Measurements from ENCODE around the gene HAUS1. TPM values are rescaled to one million over a fixed set of nuclear protein-coding genes. Genes with fewer than 3 reads are reported as not detected.
"Not testable (repeated sequence)": the region's sequence is repeated elsewhere in the genome, so short reads cannot be mapped to it uniquely, and the experiment has no call there.

The HAUS1 gene
- total and polyA plus RNA-seq, 11 donors: 6.7 to 18.6 (median 11.6) TPM

DNA sequence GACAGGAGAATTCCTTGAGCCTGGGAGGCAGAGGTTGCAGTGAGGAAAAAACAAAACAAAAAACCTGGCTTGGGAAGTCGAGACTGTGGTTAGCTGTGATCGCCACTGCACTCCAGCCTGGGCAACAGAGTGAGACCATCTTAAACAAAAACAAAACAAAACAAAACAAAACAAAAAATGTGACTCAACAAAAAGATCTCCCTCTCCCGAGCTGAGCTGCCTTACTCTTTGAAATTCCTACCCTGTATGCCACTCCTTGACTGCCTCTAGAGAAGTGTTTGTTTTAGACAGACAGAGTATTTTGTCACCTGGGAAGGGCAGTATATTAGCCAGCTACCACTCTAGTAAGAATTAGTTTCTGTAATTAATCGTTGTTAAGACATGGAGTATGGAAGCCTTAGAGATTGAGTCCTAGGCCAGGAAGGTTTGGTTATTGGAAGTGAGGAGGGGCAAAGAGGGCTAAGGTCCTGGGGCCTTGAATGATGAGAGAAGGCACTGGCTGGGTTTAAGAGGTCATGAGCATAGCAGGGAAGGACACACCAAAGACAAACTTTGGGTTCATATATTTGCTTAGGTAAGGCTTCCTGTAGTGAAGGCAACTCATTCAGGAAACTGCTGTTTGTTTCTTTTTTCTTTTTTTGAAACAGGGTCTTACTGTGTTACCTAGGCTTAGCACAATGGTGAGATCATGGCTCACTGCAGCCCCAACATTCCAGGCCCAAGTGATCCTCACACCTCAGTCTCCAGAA, 56.0 kb downstream of the HAUS1 start:
- Histone ChIP-seq H3K4me3 (no peak overlapping the region), H3K4me1 (peaks cover 0 to 11% (median 0%) of the 10 kb centered on the region in 12 donors), H3K36me3 (no peaks in the 10 kb centered on the region), H3K27me3 (no peaks in the 10 kb centered on the region), H3K9me3 (no peaks in the 10 kb centered on the region), H3K27ac (no peak overlapping the region)
- WGBS, 4 donors: 89 to 94% (median 93%) methylated on average over 4 of the region's 4 CpGs
- intact Hi-C loops (cut with DNase I): loop anchor here in 2 of 10 donors (5.0 to 10.0 kb wide), 3 partner anchors 355 to 502 kb away; no protein-coding TSS in a partner anchor
- DNase-seq (no peak), ATAC-seq (no peak)
- TF ChIP-seq, protein P1, sequence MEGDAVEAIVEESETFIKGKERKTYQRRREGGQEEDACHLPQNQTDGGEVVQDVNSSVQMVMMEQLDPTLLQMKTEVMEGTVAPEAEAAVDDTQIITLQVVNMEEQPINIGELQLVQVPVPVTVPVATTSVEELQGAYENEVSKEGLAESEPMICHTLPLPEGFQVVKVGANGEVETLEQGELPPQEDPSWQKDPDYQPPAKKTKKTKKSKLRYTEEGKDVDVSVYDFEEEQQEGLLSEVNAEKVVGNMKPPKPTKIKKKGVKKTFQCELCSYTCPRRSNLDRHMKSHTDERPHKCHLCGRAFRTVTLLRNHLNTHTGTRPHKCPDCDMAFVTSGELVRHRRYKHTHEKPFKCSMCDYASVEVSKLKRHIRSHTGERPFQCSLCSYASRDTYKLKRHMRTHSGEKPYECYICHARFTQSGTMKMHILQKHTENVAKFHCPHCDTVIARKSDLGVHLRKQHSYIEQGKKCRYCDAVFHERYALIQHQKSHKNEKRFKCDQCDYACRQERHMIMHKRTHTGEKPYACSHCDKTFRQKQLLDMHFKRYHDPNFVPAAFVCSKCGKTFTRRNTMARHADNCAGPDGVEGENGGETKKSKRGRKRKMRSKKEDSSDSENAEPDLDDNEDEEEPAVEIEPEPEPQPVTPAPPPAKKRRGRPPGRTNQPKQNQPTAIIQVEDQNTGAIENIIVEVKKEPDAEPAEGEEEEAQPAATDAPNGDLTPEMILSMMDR (IDR thresholded peaks at IDR 0.05): no peak
- TF ChIP-seq POLR2A (IDR thresholded peaks at IDR 0.05): no peak

DNA sequence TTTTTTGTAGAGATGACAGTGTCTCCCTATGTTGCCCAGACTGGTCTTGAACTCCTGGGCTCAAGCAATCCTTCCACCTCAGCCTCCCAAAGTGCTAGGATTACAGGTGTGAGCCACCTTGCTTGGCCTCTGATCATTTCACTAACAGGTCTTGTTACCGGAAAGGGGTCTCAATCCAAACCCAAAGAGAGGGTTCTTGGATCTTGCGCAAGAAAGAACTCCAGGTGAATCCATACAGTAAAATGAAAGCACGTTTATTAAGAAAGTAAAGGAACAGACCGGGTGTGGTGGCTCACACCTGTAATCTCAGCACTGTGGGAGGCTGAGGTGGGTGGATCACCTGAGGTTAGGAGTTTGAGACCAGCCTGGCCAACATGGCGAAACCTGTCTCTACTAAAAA, 56.7 kb downstream of the HAUS1 start:
- WGBS, 4 donors: 92 to 99% (median 97%) methylated on average over 5 of the region's 5 CpGs
- not testable (repeated sequence) for H3K4me3 ChIP-seq, H3K27me3 ChIP-seq, ATAC-seq, H3K9me3 ChIP-seq, H3K27ac ChIP-seq, H3K36me3 ChIP-seq, DNase-seq
- H3K4me1 ChIP-seq: peaks cover 0 to 10% (median 0%) of the 10 kb centered on the region in 12 donors
- intact Hi-C loops (cut with DNase I): loop anchor here in 2 of 10 donors (5.0 to 10.0 kb wide), 3 partner anchors 354 to 501 kb away; no protein-coding TSS in a partner anchor

DNA sequence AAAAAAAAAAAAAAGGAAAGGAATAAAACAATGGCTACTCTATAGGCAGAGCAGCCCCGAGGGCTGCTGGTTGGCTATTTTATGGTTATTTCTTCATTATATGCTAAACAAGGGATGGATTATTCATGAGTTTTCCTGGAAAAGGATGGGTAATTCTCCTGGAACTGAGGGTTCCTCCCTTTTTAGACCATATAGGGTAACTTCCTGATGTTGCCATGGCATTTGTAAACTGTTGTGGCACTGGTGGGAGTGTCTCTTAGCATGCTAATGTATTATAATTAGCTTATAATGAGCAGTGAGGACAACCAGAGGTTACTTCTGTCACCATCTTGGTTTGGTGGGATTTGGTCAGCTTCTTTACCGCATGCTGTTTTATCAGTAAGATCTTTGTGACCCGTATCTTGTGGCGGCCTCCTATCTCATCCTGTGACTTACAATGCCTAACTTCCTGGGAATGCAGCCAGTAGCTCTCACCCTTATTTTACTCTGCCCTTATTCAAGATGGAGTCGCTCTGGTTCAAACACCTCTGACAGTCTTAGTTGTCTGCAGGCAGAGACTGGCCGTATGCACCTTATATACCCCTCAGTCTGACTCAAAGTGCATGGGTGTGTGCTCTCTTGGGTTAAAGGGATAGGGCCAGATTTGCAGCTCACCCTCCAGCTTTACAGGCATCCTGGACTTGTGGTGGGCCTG, 57.7 kb downstream of the HAUS1 start:
- no peaks in the 10 kb centered on the region for H3K9me3 ChIP-seq
- no peaks in the 10 kb centered on the region for H3K27me3 ChIP-seq
- ATAC-seq (no peak), DNase-seq (no peak)
- H3K36me3 ChIP-seq: no peaks in the 10 kb centered on the region
- TF ChIP-seq, protein P1 (IDR thresholded peaks at IDR 0.05): no peak
- no peak for TF ChIP-seq POLR2A (IDR thresholded peaks at IDR 0.05)
- 65 to 72% (median 68%) methylated on average over 6 of the region's 6 CpGs for WGBS, 4 donors
- no peak overlapping the region for H3K27ac ChIP-seq
- peaks cover 0 to 10% (median 0%) of the 10 kb centered on the region in 12 donors for H3K4me1 ChIP-seq
- intact Hi-C loops (cut with DNase I): loop anchor here in 2 of 10 donors (5.0 to 10.0 kb wide), 3 partner anchors 353 to 500 kb away; no protein-coding TSS in a partner anchor
- H3K4me3 ChIP-seq: no peak overlapping the region

DNA sequence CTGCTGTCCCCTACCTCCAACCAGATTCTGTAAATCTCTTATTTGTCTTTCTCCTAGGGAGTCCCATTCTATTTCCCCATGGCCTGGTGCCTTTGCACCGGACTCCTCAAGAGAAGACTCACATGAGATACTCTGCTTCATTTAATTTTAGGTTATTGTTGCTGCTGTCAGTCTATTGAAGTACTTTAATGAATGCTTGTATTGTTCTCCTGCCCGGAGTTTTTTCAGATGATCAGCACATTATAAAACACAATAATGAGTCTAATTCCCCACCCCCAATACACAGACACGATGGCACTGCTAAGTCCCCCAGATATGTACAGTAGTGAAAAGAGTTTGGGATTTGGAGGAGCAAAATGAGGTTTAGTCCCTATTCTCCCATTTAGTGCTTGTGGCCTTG, 58.9 kb downstream of the HAUS1 start:
- intact Hi-C loops (cut with DNase I): loop anchor here in 2 of 10 donors (5.0 to 10.0 kb wide), 3 partner anchors 352 to 499 kb away; no protein-coding TSS in a partner anchor
- DNase-seq (no peak), ATAC-seq (no peak)
- 77 to 86% (median 81%) methylated on average over 3 of the region's 3 CpGs for WGBS, 4 donors
- TF ChIP-seq, protein P1 (IDR thresholded peaks at IDR 0.05): no peak
- no peak for TF ChIP-seq POLR2A (IDR thresholded peaks at IDR 0.05)
- Histone ChIP-seq H3K4me3 (no peak overlapping the region), H3K27ac (no peak overlapping the region), H3K36me3 (no peaks in the 10 kb centered on the region), H3K27me3 (no peaks in the 10 kb centered on the region), H3K9me3 (no peaks in the 10 kb centered on the region), H3K4me1 (peaks cover 0 to 10% (median 0%) of the 10 kb centered on the region in 12 donors)

Measured in heart left ventricle (tissue), 16 donors.